Vagina (tissue), 2 donors: ENCODE results near the gene COBLL1.

Source experiments
- POLR2A ChIP-seq, 2 donors: fragments of 450-650 bp; IDR thresholded peaks; one replicate each; pipeline ENCODE4 v1.6.1; 2017; ENCODE audit warnings: antibody characterized with exemption in 2 of 2, mild to moderate bottlenecking in 2 of 2, moderate library complexity in 2 of 2
- POLR2AphosphoS5 ChIP-seq, 2 donors: sonication (generic); formaldehyde crosslinking; IDR thresholded peaks; one replicate each; pipeline ENCODE4 v1.9.0; 2017; ENCODE audit warnings: antibody characterized with exemption in 2 of 2, mild to moderate bottlenecking in 2 of 2, low read depth in 1 of 2; ENCODE audit not compliant: insufficient read depth in 1 of 2
- TF ChIP-seq, protein P1 (sequence below), 3 experiments: fragments of 450-650 bp in 2 of 3; fragments of 200-600 bp in 1 of 3; sonication (generic) in 1 of 3; IDR thresholded peaks; one replicate each; pipeline ENCODE4 v1.5.1; 2017 to 2019; ENCODE audit warnings: antibody characterized with exemption in 3 of 3, mild to moderate bottlenecking in 2 of 3, moderate library complexity in 2 of 3

- TF ChIP-seq POLR2A (IDR thresholded peaks at IDR 0.05) (no peak), POLR2AphosphoS5 (IDR thresholded peaks at IDR 0.05; ENCODE audit: insufficient read depth in 1 of 2, low read depth in 1 of 2) (no peak)
- TF ChIP-seq, protein P1, sequence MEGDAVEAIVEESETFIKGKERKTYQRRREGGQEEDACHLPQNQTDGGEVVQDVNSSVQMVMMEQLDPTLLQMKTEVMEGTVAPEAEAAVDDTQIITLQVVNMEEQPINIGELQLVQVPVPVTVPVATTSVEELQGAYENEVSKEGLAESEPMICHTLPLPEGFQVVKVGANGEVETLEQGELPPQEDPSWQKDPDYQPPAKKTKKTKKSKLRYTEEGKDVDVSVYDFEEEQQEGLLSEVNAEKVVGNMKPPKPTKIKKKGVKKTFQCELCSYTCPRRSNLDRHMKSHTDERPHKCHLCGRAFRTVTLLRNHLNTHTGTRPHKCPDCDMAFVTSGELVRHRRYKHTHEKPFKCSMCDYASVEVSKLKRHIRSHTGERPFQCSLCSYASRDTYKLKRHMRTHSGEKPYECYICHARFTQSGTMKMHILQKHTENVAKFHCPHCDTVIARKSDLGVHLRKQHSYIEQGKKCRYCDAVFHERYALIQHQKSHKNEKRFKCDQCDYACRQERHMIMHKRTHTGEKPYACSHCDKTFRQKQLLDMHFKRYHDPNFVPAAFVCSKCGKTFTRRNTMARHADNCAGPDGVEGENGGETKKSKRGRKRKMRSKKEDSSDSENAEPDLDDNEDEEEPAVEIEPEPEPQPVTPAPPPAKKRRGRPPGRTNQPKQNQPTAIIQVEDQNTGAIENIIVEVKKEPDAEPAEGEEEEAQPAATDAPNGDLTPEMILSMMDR (IDR thresholded peaks at IDR 0.05), result no peak
Observed at GRCh38 chr2:164706522-164706921, 135.1 kb downstream of the COBLL1 start.
